Left ventricle myocardium inferior (tissue), 1 donor: Measurements from ENCODE around the gene RPS15A. TPM values are rescaled to one million over a fixed set of nuclear protein-coding genes. Genes with fewer than 3 reads are reported as not detected.
A peak's percentile ranks its signal among the peaks of the same experiment; 100 is the strongest.

ENCODE experiments used
- DNase-seq: peaks from one replicate; pipeline ENCODE4 v3.0.0-alpha.2; 2020
- H3K27ac ChIP-seq: fragments of 200-600 bp; replicated peaks from 2 replicates; pipeline ENCODE4 v1.8.0; 2021
- H3K27me3 ChIP-seq: fragments of 200-600 bp; 2 replicates; pipeline ENCODE4 v1.8.0; 2021; ENCODE audit warnings: low read depth
- H3K36me3 ChIP-seq: fragments of 200-600 bp; 2 replicates; pipeline ENCODE4 v1.8.0; 2021
- H3K4me1 ChIP-seq: fragments of 200-600 bp; 2 replicates; pipeline ENCODE4 v1.8.0; 2021
- H3K4me3 ChIP-seq: fragments of 200-600 bp; 2 replicates; pipeline ENCODE4 v1.8.0; 2021; ENCODE audit warnings: mild to moderate bottlenecking, moderate library complexity
- H3K9me3 ChIP-seq: fragments of 200-600 bp; replicated peaks from 2 replicates; pipeline ENCODE4 v1.8.0; 2021
- intact Hi-C: fragments of 100-400 bp; cut with micrococcal nuclease; formaldehyde crosslinking; loops from one replicate; pipeline ENCODE4 v1.11.0; 2022
- total RNA-seq: library from RNA; stranded (reverse); fragmentation: NEBNext Ultra II Directional; extraction: Animal tissue kit (Norgen Biotek cat#: 25700); gene quantifications from one replicate; pipeline ENCODE4 v1.2.1, GENCODE V29; 2021
- TF ChIP-seq, protein P1 (sequence below): fragments of 200-600 bp; IDR thresholded peaks from 2 replicates; pipeline ENCODE4 v1.8.0; 2021; ENCODE audit warnings: antibody characterized with exemption, mild to moderate bottlenecking, borderline replicate concordance
- donor health status: DM: no; HTN: yes; CAD: no; lungs with severe emphysema.

RPS15A gene
- total RNA-seq, 1 donor from 2014 or later = 683 TPM

DNA sequence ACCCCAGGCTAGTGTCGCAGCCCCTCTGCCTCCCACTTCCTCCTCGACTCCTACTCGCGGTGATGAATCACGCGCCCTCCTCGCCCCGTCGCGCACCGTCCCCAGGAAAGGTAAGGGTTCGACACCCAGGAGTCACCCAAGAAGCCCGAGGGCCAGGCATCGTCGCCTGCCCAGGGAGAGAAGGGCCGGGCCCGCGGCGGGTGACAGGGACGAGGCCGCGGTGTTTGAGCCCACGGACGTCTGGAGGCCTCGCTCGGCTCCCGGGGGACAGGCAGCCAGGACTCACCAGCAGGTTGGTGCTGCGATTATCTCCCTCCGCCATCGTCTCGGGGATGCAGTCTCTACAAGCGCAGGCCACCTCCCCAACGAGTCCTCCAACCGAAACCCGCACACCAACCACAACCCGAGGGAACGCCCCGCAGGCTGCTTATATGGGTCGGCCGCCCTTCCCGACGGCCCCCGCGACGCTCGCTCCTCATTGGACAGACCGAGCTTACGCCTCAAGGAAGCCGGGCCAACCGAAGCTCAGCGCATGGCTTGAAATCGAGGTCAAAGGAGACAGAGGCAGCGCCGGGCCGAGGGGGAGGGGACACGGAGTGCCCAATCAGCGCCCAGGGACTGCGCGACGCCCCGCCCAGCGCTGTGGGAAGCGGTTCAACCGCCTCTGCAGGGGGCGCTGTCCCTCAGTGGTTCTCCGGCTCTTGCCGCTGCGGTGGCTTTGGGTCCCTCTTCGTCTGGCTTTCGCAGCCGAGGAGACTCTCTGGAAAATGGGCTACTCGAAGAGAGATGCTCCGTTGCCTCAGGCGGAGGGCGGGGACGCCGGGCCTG, 11.2 kb upstream of the RPS15A start, which contains the start of gene ARL6IP1:
ARL6IP1 (minus strand) TSS at position 405 of the 828 bp plus-strand sequence; CDS start at position 322, 83 bp downstream.
- peaks cover 73% of the 10 kb centered on the region for H3K4me1 ChIP-seq
- H3K27me3 ChIP-seq = no peaks in the 10 kb centered on the region
- DNase-seq = peak; percentile 100
- H3K4me3 ChIP-seq = peak within 1 kb of the TSS; percentile 94
- peak within 1 kb of the TSS; percentile 88 for H3K27ac ChIP-seq
- intact Hi-C loops = no loop called here
- peaks cover 16% of the 10 kb centered on the region for H3K36me3 ChIP-seq
- TF ChIP-seq, protein P1, sequence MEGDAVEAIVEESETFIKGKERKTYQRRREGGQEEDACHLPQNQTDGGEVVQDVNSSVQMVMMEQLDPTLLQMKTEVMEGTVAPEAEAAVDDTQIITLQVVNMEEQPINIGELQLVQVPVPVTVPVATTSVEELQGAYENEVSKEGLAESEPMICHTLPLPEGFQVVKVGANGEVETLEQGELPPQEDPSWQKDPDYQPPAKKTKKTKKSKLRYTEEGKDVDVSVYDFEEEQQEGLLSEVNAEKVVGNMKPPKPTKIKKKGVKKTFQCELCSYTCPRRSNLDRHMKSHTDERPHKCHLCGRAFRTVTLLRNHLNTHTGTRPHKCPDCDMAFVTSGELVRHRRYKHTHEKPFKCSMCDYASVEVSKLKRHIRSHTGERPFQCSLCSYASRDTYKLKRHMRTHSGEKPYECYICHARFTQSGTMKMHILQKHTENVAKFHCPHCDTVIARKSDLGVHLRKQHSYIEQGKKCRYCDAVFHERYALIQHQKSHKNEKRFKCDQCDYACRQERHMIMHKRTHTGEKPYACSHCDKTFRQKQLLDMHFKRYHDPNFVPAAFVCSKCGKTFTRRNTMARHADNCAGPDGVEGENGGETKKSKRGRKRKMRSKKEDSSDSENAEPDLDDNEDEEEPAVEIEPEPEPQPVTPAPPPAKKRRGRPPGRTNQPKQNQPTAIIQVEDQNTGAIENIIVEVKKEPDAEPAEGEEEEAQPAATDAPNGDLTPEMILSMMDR = peak; percentile 95
- H3K9me3 ChIP-seq = no peaks in the 10 kb centered on the region

DNA sequence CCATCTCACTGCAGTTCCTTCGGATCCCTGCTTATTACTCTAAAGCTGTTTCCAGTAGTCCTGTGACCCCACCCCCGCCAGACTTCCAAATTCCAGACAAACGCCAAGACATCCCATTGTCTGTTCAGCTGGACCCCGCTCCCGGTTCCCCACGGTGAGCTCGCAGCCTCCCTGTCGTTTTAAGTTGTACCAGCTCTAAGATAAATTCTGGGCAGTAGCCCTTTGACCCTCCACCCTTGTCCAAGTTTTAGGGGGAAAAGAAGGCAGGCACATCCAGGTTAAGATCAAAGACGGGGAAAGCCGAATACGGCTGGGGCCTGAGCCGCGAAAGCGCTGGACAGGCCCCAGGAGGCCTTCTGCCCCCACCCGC, 10.6 kb upstream of the RPS15A start:
- H3K27ac ChIP-seq = peak overlapping the region; percentile 88
- H3K4me3 ChIP-seq = peak overlapping the region; percentile 94
- TF ChIP-seq, protein P1 = no peak
- H3K27me3 ChIP-seq = no peaks in the 10 kb centered on the region
- intact Hi-C loops = no loop called here
- DNase-seq = no peak
- peaks cover 73% of the 10 kb centered on the region for H3K4me1 ChIP-seq
- H3K36me3 ChIP-seq = peaks cover 21% of the 10 kb centered on the region
- no peaks in the 10 kb centered on the region for H3K9me3 ChIP-seq

- Histone ChIP-seq H3K4me3 (peak overlapping the region; percentile 94), H3K27me3 (no peaks in the 10 kb centered on the region), H3K4me1 (peaks cover 73% of the 10 kb centered on the region), H3K36me3 (peaks cover 26% of the 10 kb centered on the region), H3K27ac (peak overlapping the region; percentile 88), H3K9me3 (no peaks in the 10 kb centered on the region)
- DNase-seq = no peak
- TF ChIP-seq, protein P1 = no peak
- intact Hi-C loops = no loop called here
Observed at GRCh38 chr16:18800293-18800692, 10.2 kb upstream of the RPS15A start.

DNA sequence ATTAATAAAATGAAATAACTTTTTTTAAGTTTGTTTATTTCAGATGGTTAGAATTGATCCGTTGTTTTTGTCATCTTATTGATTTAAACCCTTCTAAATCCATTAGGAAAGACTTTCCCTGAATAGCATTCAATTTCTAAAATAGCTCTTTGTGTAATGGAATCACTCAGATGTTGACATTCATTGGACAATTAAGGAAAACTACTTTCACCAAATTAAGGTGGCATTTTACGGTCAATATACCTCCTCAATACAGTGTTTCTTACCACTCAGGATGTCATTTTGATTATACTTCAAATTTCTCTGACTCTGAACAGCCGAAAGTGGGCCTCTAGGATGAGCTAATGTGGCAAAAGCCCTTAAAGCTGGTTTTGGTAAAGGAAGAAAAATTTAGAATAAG, 9.4 kb upstream of the RPS15A start:
- TF ChIP-seq, protein P1 = no peak
- intact Hi-C loops = no loop called here
- Histone ChIP-seq H3K36me3 (peaks cover 33% of the 10 kb centered on the region), H3K9me3 (no peaks in the 10 kb centered on the region), H3K27me3 (no peaks in the 10 kb centered on the region), H3K4me1 (peaks cover 66% of the 10 kb centered on the region), H3K4me3 (peak overlapping the region; percentile 94), H3K27ac (no peak overlapping the region)
- no peak for DNase-seq

- Histone ChIP-seq H3K4me1 (peaks cover 50% of the 10 kb centered on the region), H3K4me3 (no peak overlapping the region), H3K27me3 (no peaks in the 10 kb centered on the region), H3K36me3 (peaks cover 51% of the 10 kb centered on the region), H3K9me3 (no peaks in the 10 kb centered on the region), H3K27ac (no peak overlapping the region)
- DNase-seq = no peak
- intact Hi-C loops = no loop called here
- TF ChIP-seq, protein P1 = no peak
Observed at GRCh38 chr16:18797746-18798145, 7.6 kb upstream of the RPS15A start.
